Neural cell (in vitro differentiated cells): ENCODE measurements around the gene PRDX6. TPM values are rescaled to one million over a fixed set of nuclear protein-coding genes. Genes with fewer than 3 reads are reported as not detected.

Experiments
- H2AFZ ChIP-seq: fragments of 200-600, 300-800 bp; sonication (generic), shearing (Covaris generic); 2 replicates; pipeline ENCODE4 v1.6.0; 2014; ENCODE audit warnings: low read depth, mild to moderate bottlenecking, antibody characterized with exemption, low read length, moderate library complexity
- H3F3A ChIP-seq: fragments of 200-600 bp; shearing (Covaris generic); 2 replicates; pipeline ENCODE4 v1.6.1; 2016; ENCODE audit warnings: mild to moderate bottlenecking, moderate library complexity, mixed read lengths, antibody characterized with exemption, low read length; ENCODE audit not compliant: insufficient read depth, poor library complexity, severe bottlenecking
- H3K27ac ChIP-seq: fragments of 200-600, 300-800 bp; sonication (generic), shearing (Covaris generic); 2 replicates; pipeline ENCODE4 v1.5.1; 2014; ENCODE audit warnings: mild to moderate bottlenecking, low read length, moderate library complexity
- H3K27me3 ChIP-seq: fragments of 300-800, 200-600 bp; sonication (generic), shearing (Covaris generic); 2 replicates; pipeline ENCODE4 v1.6.0; 2014; ENCODE audit warnings: mild to moderate bottlenecking, low read depth, low read length, moderate library complexity; ENCODE audit not compliant: insufficient read depth
- H3K36me3 ChIP-seq: fragments of 300-800, 200-600 bp; sonication (generic), shearing (Covaris generic); 2 replicates; pipeline ENCODE4 v1.5.1; 2014; ENCODE audit warnings: mild to moderate bottlenecking, antibody characterized with exemption, low read length, moderate library complexity; ENCODE audit not compliant: insufficient read depth
- H3K4me2 ChIP-seq: fragments of 300-800, 200-600 bp; sonication (generic), shearing (Covaris generic); 2 replicates; pipeline ENCODE4 v1.6.0; 2014; ENCODE audit warnings: mild to moderate bottlenecking, low read length
- H3K4me3 ChIP-seq: fragments of 300-800, 200-600 bp; sonication (generic), shearing (Covaris generic); 2 replicates; pipeline ENCODE4 v1.5.1; 2014; ENCODE audit warnings: mild to moderate bottlenecking, low read length, moderate library complexity
- H3K79me2 ChIP-seq: fragments of 200-600 bp; shearing (Covaris generic); replicated peaks from 2 replicates; pipeline ENCODE4 v1.6.0; 2014; ENCODE audit warnings: mild to moderate bottlenecking, low read length, moderate library complexity; ENCODE audit not compliant: insufficient read depth
- H3K9ac ChIP-seq: fragments of 300-800, 200-600 bp; sonication (generic), shearing (Covaris generic); 2 replicates; pipeline ENCODE4 v1.6.1; 2016; ENCODE audit warnings: mild to moderate bottlenecking, low read length, mixed read lengths
- H3K9me2 ChIP-seq: fragments of 200-600 bp; shearing (Covaris generic); 2 replicates; pipeline ENCODE4 v1.6.1; 2016; ENCODE audit warnings: mild to moderate bottlenecking, low read length, mixed read lengths; ENCODE audit not compliant: insufficient read depth
- H3K9me3 ChIP-seq: fragments of 200-600, 300-800 bp; sonication (generic), shearing (Covaris generic); 2 replicates; pipeline ENCODE4 v1.6.1; 2016; ENCODE audit warnings: mild to moderate bottlenecking, mixed run types, low read length, moderate library complexity, mixed read lengths
- H4K20me1 ChIP-seq: fragments of 200-600 bp; shearing (Covaris generic); 2 replicates; pipeline ENCODE4 v1.6.1; 2016; ENCODE audit warnings: mild to moderate bottlenecking, mixed run types; ENCODE audit not compliant: insufficient read depth
- EP300 ChIP-seq: fragments of 450-650 bp; conservative IDR thresholded peaks from 2 replicates; pipeline ENCODE4 v1.6.1; 2014; ENCODE audit warnings: antibody characterized with exemption, mild to moderate bottlenecking, moderate library complexity; ENCODE audit not compliant: poor library complexity, severe bottlenecking
- EZH2 ChIP-seq: fragments of 200-600, 300-800 bp; shearing (Covaris generic), sonication (generic); IDR thresholded peaks from 2 replicates; pipeline ENCODE4 v1.6.1; 2014; ENCODE audit warnings: antibody characterized with exemption, low read length, borderline replicate concordance, mild to moderate bottlenecking; ENCODE audit not compliant: insufficient read depth, poor library complexity, severe bottlenecking
- MXI1 ChIP-seq: fragments of 450-650 bp; conservative IDR thresholded peaks from 2 replicates; pipeline ENCODE4 v1.6.1; 2014; ENCODE audit warnings: antibody characterized with exemption, mild to moderate bottlenecking; ENCODE audit not compliant: poor library complexity, severe bottlenecking
- POLR2AphosphoS5 ChIP-seq: IDR thresholded peaks from 2 replicates; pipeline ENCODE4 v1.6.1; 2012
- RAD21 ChIP-seq: fragments of 450-650 bp; conservative IDR thresholded peaks from 2 replicates; pipeline ENCODE4 v1.6.1; 2014; ENCODE audit warnings: antibody characterized with exemption, mild to moderate bottlenecking, moderate library complexity
- SMC3 ChIP-seq: fragments of 450-650 bp; conservative IDR thresholded peaks from 2 replicates; pipeline ENCODE4 v1.6.1; 2014; ENCODE audit warnings: antibody characterized with exemption, mild to moderate bottlenecking, moderate library complexity; ENCODE audit not compliant: poor library complexity
- TAF1 ChIP-seq: IDR thresholded peaks from 2 replicates; pipeline ENCODE4 v1.6.1; 2012; ENCODE audit warnings: low read depth
- polyA plus RNA-seq: library from polyadenylated mRNA; depleted of rRNA; stranded (reverse); fragments of >200 nt; gene quantifications from 2 replicates; pipeline ENCODE4 v1.2.3, GENCODE V29; 2014
- TF ChIP-seq, protein P1 (sequence below): IDR thresholded peaks from 2 replicates; pipeline ENCODE4 v1.6.1; 2012; ENCODE audit warnings: borderline replicate concordance
- TF ChIP-seq, protein P2 (sequence below): fragments of 450-650 bp; IDR thresholded peaks from 2 replicates; pipeline ENCODE4 v1.5.1; 2014; ENCODE audit warnings: antibody characterized with exemption, mild to moderate bottlenecking, moderate library complexity; ENCODE audit not compliant: poor library complexity, severe bottlenecking

Gene PRDX6
- polyA plus RNA-seq, 1 donor from 2014 or later: 118 TPM

GRCh38 chr1:173436841-173437428, 40.2 kb upstream of the PRDX6 start:
- no peak overlapping the region for H3K4me3 ChIP-seq

GRCh38 chr1:173438675-173439074, 38.5 kb upstream of the PRDX6 start:
- no peak overlapping the region for H3K4me2 ChIP-seq
- no peaks in the 10 kb centered on the region for H3K9me2 ChIP-seq
- H3K9ac ChIP-seq: no peak overlapping the region
- no peak overlapping the region for H3K4me3 ChIP-seq
- no peaks in the 10 kb centered on the region for H3F3A ChIP-seq
- H4K20me1 ChIP-seq: no peaks in the 10 kb centered on the region
- no peaks in the 10 kb centered on the region for H3K27me3 ChIP-seq
- TF ChIP-seq TAF1: no peak
- no peak for TF ChIP-seq RAD21
- no peak for TF ChIP-seq EP300
- TF ChIP-seq POLR2AphosphoS5: no peak
- TF ChIP-seq, protein P1, sequence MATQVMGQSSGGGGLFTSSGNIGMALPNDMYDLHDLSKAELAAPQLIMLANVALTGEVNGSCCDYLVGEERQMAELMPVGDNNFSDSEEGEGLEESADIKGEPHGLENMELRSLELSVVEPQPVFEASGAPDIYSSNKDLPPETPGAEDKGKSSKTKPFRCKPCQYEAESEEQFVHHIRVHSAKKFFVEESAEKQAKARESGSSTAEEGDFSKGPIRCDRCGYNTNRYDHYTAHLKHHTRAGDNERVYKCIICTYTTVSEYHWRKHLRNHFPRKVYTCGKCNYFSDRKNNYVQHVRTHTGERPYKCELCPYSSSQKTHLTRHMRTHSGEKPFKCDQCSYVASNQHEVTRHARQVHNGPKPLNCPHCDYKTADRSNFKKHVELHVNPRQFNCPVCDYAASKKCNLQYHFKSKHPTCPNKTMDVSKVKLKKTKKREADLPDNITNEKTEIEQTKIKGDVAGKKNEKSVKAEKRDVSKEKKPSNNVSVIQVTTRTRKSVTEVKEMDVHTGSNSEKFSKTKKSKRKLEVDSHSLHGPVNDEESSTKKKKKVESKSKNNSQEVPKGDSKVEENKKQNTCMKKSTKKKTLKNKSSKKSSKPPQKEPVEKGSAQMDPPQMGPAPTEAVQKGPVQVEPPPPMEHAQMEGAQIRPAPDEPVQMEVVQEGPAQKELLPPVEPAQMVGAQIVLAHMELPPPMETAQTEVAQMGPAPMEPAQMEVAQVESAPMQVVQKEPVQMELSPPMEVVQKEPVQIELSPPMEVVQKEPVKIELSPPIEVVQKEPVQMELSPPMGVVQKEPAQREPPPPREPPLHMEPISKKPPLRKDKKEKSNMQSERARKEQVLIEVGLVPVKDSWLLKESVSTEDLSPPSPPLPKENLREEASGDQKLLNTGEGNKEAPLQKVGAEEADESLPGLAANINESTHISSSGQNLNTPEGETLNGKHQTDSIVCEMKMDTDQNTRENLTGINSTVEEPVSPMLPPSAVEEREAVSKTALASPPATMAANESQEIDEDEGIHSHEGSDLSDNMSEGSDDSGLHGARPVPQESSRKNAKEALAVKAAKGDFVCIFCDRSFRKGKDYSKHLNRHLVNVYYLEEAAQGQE: no peak
- no peak for TF ChIP-seq MXI1
- TF ChIP-seq EZH2: no peak
- TF ChIP-seq SMC3: no peak
- H3K79me2 ChIP-seq: no peaks in the 10 kb centered on the region
- H3K36me3 ChIP-seq: no peaks in the 10 kb centered on the region
- H3K27ac ChIP-seq: no peak overlapping the region
- no peaks in the 10 kb centered on the region for H3K9me3 ChIP-seq
- no peak overlapping the region for H2AFZ ChIP-seq

More at GRCh38 chr1:173436841-173437428, 40.2 kb upstream of the PRDX6 start:
- Histone ChIP-seq H2AFZ (no peak overlapping the region), H3K9ac (no peak overlapping the region), H3K9me2 (no peaks in the 10 kb centered on the region), H3K4me2 (no peak overlapping the region), H3K27me3 (no peaks in the 10 kb centered on the region), H3K27ac (no peak overlapping the region), H3F3A (no peaks in the 10 kb centered on the region), H3K9me3 (no peaks in the 10 kb centered on the region), H3K79me2 (no peaks in the 10 kb centered on the region), H3K36me3 (no peaks in the 10 kb centered on the region), H4K20me1 (no peaks in the 10 kb centered on the region)
- TF ChIP-seq, protein P2, sequence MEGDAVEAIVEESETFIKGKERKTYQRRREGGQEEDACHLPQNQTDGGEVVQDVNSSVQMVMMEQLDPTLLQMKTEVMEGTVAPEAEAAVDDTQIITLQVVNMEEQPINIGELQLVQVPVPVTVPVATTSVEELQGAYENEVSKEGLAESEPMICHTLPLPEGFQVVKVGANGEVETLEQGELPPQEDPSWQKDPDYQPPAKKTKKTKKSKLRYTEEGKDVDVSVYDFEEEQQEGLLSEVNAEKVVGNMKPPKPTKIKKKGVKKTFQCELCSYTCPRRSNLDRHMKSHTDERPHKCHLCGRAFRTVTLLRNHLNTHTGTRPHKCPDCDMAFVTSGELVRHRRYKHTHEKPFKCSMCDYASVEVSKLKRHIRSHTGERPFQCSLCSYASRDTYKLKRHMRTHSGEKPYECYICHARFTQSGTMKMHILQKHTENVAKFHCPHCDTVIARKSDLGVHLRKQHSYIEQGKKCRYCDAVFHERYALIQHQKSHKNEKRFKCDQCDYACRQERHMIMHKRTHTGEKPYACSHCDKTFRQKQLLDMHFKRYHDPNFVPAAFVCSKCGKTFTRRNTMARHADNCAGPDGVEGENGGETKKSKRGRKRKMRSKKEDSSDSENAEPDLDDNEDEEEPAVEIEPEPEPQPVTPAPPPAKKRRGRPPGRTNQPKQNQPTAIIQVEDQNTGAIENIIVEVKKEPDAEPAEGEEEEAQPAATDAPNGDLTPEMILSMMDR: no peak
- no peak for TF ChIP-seq TAF1
- TF ChIP-seq, protein P1: no peak
- no peak for TF ChIP-seq SMC3
- TF ChIP-seq RAD21: no peak
- no peak for TF ChIP-seq EZH2
- no peak for TF ChIP-seq POLR2AphosphoS5
- no peak for TF ChIP-seq EP300
- no peak for TF ChIP-seq MXI1
